Anterior cingulate cortex (tissue), 58 donors: ENCODE measurements around the gene P2RX4.
"Not testable (repeated sequence)": the region's sequence is repeated elsewhere in the genome, so short reads cannot be mapped to it uniquely, and the experiment has no call there.

Source experiments
- DNase-seq, 58 donors: peaks; one replicate each; lab custom pipeline; 2025; lab: John Stamatoyannopoulos, UW

The P2RX4 gene

GRCh38 chr12:121209624-121210572, at the start of gene P2RX4:
TSS of gene P2RX4 (plus strand) at chr12:121210129. CDS start at chr12:121210165, 36 bp downstream.
- DNase-seq = peak; percentile 22 to 89 (median 76)

GRCh38 chr12:121162384-121162783, 47.5 kb upstream of the P2RX4 start:
- no peak for DNase-seq

- DNase-seq = no peak
These were observed 46.9 kb upstream of the P2RX4 start for GRCh38 chr12:121162985-121163384.

GRCh38 chr12:121164839-121165238, 45.1 kb upstream of the P2RX4 start:
- not testable (repeated sequence) for DNase-seq

- no peak for DNase-seq
These were observed 44.6 kb upstream of the P2RX4 start for GRCh38 chr12:121165316-121165715.

GRCh38 chr12:121166356-121166755, 43.6 kb upstream of the P2RX4 start:
- DNase-seq = no peak

GRCh38 chr12:121167232-121167820, 42.6 kb upstream of the P2RX4 start:
- DNase-seq = no peak

GRCh38 chr12:121167951-121168350, 42.0 kb upstream of the P2RX4 start:
- no peak for DNase-seq

GRCh38 chr12:121170151-121170550, 39.8 kb upstream of the P2RX4 start:
- DNase-seq = no peak

GRCh38 chr12:121170611-121171260, 39.2 kb upstream of the P2RX4 start:
- no peak for DNase-seq

- no peak for DNase-seq
These were observed 37.8 kb upstream of the P2RX4 start for GRCh38 chr12:121172145-121172544.

- peak in 39 of 58 donors; percentile 10 to 80 (median 41) for DNase-seq
These were observed 34.4 kb upstream of the P2RX4 start for GRCh38 chr12:121175383-121176119.

- DNase-seq = no peak
These were observed 33.0 kb upstream of the P2RX4 start for GRCh38 chr12:121176826-121177529.

- DNase-seq = peak in 1 of 58 donors; percentile 40
These were observed 28.7 kb upstream of the P2RX4 start for GRCh38 chr12:121181181-121181580.

- no peak for DNase-seq
These were observed 27.6 kb upstream of the P2RX4 start for GRCh38 chr12:121182222-121182893.

- DNase-seq = no peak
These were observed 25.5 kb upstream of the P2RX4 start for GRCh38 chr12:121184425-121184824.

- no peak for DNase-seq
These were observed 24.7 kb upstream of the P2RX4 start for GRCh38 chr12:121184984-121185889.

- no peak for DNase-seq
These were observed 23.1 kb upstream of the P2RX4 start for GRCh38 chr12:121186826-121187225.
